Measurements from ENCODE around the gene CD99. TPM values are rescaled to one million over a fixed set of nuclear protein-coding genes. Genes with fewer than 3 reads are reported as not detected.

Gene CD99
- total and polyA plus RNA-seq, 2 of the 13 experiments (the other 11 are each of a cell fraction or from before 2014, with no cell fraction given): 78.8 to 111 TPM

GRCh38 chrX:2690856-2691542 lies at the start of gene CD99 (continued):
- peak; percentile 60 for TF ChIP-seq ZGPAT (CRISPR knock-in tag; IDR thresholded peaks at IDR 0.05)
- TF ChIP-seq MNT (IDR thresholded peaks at IDR 0.05): 0 out of 2 replicates have a peak, but pooled peaks have one; percentile 10
- TF ChIP-seq PHF8 (CRISPR knock-in tag; IDR thresholded peaks at IDR 0.05): peak; percentile 85
- TF ChIP-seq ZFYVE20 (CRISPR knock-in tag; IDR thresholded peaks at IDR 0.05; ENCODE audit: borderline replicate concordance, low read depth): no peak
- TF ChIP-seq RAD21 (CRISPR knock-in tag; IDR thresholded peaks at IDR 0.05): peak; percentile 54
- TF ChIP-seq ZNF138 (CRISPR knock-in tag; IDR thresholded peaks at IDR 0.05; ENCODE audit: low read depth): 0 out of 2 replicates have a peak, but pooled peaks have one; percentile 73
- TF ChIP-seq ELF3 (CRISPR knock-in tag; IDR thresholded peaks at IDR 0.05): 0 out of 2 replicates have a peak, but pooled peaks have one; percentile 29
- peak; percentile 97 for TF ChIP-seq ZSCAN25 (CRISPR knock-in tag; IDR thresholded peaks at IDR 0.05)
- TF ChIP-seq ZNF879 (CRISPR knock-in tag; IDR thresholded peaks at IDR 0.05): no peak
- TF ChIP-seq HNRNPK (IDR thresholded peaks at IDR 0.05; ENCODE audit: low read depth, low read length, poor library complexity, severe bottlenecking): peak; percentile 22
- no peak for TF ChIP-seq ARID3A (IDR thresholded peaks at IDR 0.05; ENCODE audit: low read depth, low read length)
- TF ChIP-seq IRF2 (CRISPR knock-in tag; IDR thresholded peaks at IDR 0.05): peak; percentile 21; the same call in 1 of the 2 replicates
- TF ChIP-seq NFYC (CRISPR knock-in tag; IDR thresholded peaks at IDR 0.05): no peak
- peak; percentile 11; the same call in 1 of the 2 replicates for TF ChIP-seq NFKB2 (CRISPR knock-in tag; IDR thresholded peaks at IDR 0.05; ENCODE audit: borderline replicate concordance)
- no peak for TF ChIP-seq PTBP1 (IDR thresholded peaks at IDR 0.05; ENCODE audit: low read depth, low read length, poor library complexity, severe bottlenecking)
- peak; percentile 80; the same call in 1 of the 2 replicates for TF ChIP-seq KAT7 (CRISPR knock-in tag; IDR thresholded peaks at IDR 0.05; ENCODE audit: borderline replicate concordance)
- 0 out of 2 replicates have a peak, but pooled peaks have one; percentile 42 for TF ChIP-seq E2F5 (CRISPR knock-in tag; conservative IDR thresholded peaks at IDR 0.05)
- TF ChIP-seq NFE2L1 (CRISPR knock-in tag; IDR thresholded peaks at IDR 0.05; ENCODE audit: borderline replicate concordance): no peak
- TF ChIP-seq ZNF430 (CRISPR knock-in tag; IDR thresholded peaks at IDR 0.05): peak; percentile 82; the same call in 1 of the 2 replicates
- TF ChIP-seq ZNF512 (CRISPR knock-in tag; IDR thresholded peaks at IDR 0.05): no peak
- TF ChIP-seq MEIS2 (CRISPR knock-in tag; IDR thresholded peaks at IDR 0.05): 0 out of 2 replicates have a peak, but pooled peaks have one; percentile 9
- TF ChIP-seq SUZ12 (IDR thresholded peaks at IDR 0.05; ENCODE audit: low read depth, low read length): no peak
- no peak for TF ChIP-seq ATM (IDR thresholded peaks at IDR 0.05; ENCODE audit: borderline replicate concordance)

Measured in HepG2 (cell line).